HG02763 (cell line): Measurements from ENCODE around the gene CLIC5.

Source experiments
- ATAC-seq: cut with Tn5 transposase; IDR thresholded peaks from one replicate; pipeline ENCODE4 v1.9.1; 2021; ENCODE audit warnings: mild to moderate bottlenecking, moderate library complexity; ENCODE audit not compliant: unreplicated experiment

Gene CLIC5

DNA sequence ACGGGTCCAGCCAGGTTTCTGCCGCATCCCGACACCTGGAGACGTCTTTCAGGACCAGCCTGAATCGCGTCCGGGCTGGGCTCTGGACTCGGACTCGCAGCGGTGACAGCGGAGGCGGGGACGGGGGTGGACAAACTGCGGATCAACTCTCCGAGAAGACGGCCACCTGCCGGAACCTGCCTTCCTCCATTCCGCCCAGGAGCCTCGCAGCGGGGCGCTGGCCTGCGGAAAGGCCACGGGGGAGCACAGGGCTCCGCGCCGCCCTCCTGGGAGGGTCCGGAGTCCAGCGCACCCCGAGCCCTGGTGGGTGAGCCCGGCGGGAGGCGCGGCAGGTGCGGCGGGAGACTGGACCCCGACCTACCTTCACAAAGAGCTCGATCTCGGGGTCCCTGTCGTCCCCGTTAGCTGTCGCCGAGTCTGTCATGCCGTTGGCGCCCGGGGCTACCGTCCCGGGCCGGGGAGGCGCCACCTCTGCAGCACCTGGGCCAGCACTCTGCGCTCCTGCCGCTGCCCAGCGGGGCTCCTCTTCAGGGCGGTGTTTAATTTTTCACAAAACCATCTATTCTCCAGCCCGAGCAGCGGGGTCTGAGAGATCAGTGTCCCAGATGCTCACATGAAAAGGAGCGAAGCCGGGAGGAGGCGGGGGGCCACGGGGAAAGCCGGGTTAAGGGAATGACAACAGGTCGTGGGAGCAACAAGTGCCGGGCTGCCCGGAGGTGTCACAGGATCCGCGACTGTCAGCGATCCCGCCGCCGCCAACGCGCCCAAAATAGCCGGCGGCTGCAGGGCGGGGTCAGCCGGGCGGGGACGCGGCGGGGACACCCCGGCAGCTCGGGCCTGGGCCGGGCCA is at the start of gene CLIC5:
TSS of gene CLIC5 (minus strand) at position 742 of the 850 bp plus-strand sequence. CDS start at position 424, 318 bp downstream.
- ATAC-seq, result no peak

- ATAC-seq, result no peak
Observed at GRCh38 chr6:46062991-46063390, 47.3 kb upstream of the CLIC5 start.

- ATAC-seq, result no peak
Observed at GRCh38 chr6:46062312-46062711, 46.7 kb upstream of the CLIC5 start.

DNA sequence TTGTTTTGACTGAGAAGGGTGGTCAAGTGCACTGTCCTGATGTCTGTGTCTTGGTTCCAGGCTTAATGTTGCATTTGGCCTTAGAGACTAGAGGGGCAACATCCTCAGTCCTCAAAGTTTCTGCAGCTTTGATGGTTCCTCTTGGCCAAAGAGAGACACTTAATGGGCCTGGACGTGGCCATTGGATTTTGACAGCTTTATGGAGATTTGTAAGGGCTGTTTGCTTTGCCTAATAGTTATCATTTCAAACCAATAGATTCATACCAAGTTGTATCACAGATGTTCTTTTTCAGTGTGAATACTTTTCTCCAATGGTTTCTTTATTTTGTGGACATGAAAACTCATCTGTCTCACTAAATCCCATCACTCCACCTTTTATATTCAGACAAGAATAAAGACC is 45.8 kb upstream of the CLIC5 start:
- no peak for ATAC-seq

DNA sequence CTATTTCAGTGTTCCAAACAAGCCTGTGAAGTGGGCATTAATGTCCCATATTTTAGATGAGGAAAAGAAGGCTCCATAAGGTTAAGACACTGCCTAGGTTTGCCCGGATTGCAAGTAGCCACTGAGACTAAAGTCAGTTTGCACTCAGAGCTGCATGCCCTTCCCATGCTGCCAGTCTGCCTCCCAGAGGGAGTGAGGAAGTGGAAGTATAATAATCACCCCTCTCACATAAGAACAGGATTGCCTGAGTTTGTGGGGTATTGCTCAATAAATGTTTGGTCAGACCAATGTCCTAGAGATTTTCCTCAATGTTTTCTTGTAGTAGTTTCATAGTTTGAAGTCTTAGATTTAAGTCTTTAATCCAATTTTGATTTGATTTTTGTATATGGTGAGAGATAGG is 43.9 kb upstream of the CLIC5 start:
- ATAC-seq, result no peak

GRCh38 chr6:46058951-46059350 is 43.3 kb upstream of the CLIC5 start:
- no peak for ATAC-seq

GRCh38 chr6:46057792-46058191 is 42.1 kb upstream of the CLIC5 start:
- no peak for ATAC-seq

DNA sequence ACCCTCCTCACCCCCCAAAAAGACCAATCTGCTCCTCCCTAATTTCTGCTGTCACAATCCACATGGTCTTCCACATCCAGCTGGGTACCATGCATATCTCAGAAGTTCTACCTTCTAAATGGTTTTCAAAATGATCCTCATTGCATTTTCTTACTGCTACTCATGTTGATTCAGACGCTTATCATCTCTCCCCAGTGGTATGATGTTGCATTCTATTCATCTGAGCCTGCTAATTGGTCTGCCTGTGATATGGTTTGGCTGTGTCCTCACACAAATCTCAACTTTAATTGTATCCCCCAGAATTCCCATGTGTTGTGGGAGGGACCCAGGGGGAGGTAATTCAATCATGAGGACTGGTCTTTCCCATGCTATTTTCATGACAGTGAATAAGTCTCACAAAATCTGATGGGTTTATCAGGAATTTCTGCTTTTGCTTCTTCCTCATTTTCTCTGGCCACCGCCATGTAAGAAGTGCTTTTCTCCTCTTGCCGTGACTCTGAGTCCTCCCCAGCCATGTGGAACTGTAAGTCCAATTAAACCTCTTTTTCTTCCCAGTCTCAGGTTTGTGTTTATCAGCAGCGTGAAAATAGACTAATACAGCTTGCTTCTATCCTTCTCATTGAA is 41.4 kb upstream of the CLIC5 start:
- no peak for ATAC-seq

DNA sequence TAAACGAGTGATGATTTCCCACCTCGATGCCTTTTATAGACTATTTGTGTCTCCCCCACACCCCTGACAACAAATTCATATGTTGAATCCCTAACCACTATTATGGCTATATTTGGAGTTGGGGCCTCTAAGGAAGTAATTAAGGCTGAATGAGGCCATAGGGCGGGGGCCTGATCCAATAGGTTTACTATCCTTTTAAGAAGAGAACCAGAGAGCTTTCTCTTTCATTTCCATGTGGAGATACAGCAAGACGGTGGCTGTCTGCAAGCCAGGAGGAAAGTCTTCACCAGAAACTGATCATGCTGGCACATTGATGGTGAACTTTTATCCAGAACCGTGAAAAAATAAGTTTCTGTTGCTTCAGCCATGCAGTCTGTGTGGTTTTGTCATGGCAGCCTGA is 38.9 kb upstream of the CLIC5 start:
- ATAC-seq, result no peak

DNA sequence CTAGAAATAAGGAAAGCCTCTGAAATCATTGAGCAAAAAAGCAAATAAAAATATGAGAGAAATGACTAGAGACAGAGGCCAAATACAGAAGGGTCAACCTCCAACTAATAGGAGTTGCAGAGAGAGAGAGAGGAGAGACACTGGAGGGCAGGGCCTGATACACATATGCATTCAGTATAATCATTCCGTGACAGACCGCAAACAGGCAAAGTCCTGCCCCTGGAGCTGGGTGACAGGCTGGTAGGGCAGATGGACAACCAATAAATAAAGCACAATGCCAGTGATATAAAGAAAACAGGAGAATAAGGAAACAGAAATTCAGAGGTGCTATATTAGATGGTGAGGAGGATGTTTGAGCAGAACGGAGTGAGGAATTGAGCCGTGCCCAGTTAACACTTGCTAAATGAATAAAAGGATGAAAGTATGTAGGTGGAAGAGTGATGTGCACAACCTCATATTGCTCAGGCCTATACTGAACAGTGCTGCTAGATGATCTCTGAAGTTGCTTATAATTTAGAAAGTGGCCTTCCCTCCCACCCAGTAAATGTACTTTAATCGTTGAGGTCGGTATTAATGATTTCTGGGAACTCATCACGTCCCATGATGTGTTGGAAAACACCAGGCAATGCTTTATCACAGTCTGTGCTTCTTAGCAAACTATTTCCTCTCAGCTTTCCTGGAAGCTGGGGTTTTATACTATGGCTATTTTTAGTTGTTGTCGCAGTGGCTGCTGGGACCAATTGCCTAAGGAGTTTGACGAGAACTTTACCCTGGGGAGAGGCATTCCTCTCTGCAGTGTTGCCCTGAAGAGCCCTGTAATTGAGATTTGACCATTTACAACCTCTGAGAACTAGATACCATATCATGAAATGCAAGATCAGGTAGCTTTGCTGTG is 37.6 kb upstream of the CLIC5 start:
- no peak for ATAC-seq

DNA sequence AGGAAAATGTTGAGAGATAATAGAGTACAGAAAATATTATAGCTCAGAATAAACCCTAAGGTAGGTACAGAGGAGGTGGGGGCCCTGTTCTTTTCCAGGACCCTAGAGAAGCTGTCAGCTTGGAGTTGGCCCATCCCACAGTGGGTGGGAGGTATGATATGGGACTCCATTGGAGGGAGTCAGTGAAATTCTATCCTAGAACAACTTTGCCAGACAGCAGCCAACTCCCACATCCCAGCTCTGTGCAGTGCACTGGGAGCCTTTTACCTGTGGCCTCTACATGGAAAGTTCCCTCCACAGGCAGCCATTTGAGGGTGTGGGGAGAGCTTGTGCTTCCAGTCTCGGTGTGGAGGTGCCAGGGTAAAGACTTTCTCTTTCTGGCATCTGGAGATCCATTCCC is 36.8 kb upstream of the CLIC5 start:
- no peak for ATAC-seq

DNA sequence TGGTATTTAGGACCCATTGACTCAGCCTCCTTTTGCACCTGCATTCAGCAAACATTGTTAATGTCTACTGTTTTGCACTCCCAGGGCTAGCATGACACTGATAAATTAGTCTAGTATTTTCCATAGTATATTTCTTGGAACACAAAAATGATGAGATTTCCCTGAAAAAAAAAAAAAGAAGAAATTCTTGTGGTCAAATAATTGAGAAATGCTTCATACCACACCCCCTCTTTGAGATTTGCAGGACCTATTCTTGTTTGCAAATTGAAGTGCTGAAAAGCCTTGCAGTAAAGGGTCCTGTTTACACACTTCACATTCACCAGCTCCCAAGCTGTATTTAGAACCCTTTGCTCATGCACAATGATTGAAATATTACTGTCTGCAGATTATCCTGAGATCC is 36.3 kb upstream of the CLIC5 start:
- no peak for ATAC-seq

DNA sequence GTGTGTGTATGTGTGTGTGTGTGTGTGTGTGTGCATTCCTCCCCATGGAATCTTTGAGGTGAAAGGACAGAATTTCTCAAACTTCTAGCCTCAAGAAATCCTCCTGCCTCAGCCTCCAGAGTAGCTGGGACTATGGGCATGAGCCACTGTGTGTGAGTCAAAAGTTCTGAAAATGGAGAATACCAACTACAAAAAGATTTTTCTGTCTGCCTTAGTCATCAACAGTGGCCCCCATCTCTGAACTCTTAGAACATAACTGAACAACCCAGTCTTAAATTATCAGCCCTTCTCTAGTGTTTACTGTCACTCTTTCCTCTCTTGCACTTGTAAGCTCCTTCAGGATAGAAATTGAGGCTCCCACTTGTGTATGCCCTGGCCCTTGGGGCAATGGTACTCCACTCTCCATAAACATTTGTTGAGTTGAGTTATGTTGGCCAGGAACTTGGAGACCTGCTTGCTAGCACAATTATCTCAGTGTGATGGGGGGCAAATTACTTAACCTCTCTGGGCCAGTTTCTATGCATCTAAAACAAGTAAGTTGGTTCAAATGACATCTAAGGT is 35.3 kb upstream of the CLIC5 start:
- no peak for ATAC-seq

GRCh38 chr6:46048646-46049297 is 33.1 kb upstream of the CLIC5 start:
- ATAC-seq, result no peak

DNA sequence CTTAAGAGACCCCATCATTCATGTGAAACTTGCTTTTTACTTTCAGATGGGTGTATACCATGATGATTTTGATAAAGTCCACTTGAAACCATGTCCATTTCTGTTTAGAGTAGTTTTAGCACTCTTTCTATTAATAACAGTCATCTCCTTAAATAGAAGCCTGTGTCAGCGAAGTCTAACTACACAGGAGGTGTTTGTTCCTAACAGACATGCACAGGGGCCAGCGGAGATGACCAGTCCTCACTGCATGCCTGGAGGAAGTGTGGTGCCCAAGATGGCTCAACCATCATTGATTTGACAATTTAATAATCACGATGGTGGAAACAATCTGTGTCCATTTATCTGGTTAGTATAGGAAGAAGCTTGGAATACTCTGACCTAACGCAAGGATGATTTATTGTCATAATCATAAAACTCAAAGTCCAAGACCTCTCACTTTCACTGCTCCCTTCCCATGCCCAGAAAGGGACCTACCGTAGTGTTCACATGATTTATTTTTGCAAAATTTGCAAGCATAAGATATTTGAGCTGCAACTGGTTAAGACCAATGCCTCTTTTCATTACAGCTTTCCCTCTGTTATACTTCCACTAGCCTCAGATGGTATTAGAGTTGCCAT is 31.0 kb upstream of the CLIC5 start:
- no peak for ATAC-seq

DNA sequence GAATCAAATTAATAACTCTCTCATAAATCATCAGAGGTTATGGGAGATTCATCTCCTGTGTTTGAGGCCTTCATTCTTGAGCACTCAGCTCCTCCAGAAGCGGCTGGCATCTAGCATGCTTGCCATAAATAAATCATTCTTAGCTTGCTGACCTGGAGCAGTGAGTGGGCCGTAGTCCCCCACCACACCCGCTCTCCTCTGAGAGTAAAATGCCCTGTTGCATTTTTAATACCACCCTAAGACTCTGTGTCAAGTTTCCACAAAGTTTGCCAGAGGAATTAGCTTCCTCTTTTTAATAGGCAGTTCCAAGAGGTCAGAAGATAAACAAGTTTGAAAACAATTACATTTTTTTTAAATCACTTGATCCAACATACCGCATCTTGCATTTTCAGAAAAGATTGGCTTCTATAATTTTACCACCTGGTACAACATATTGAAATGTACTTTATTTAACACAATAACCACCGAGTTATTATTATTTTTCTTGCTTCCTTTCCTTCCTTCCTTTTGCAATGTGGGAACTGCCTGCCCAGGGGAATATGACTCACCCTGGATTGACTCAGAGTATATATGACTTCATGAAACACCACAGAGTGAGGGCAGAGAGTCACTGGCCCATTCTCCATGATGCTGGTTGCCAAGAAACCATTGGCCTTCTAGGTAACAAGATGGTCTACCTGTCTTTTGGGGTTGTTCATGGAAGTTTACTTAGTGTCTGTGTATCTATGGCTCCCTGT is 29.4 kb upstream of the CLIC5 start:
- ATAC-seq, result no peak

DNA sequence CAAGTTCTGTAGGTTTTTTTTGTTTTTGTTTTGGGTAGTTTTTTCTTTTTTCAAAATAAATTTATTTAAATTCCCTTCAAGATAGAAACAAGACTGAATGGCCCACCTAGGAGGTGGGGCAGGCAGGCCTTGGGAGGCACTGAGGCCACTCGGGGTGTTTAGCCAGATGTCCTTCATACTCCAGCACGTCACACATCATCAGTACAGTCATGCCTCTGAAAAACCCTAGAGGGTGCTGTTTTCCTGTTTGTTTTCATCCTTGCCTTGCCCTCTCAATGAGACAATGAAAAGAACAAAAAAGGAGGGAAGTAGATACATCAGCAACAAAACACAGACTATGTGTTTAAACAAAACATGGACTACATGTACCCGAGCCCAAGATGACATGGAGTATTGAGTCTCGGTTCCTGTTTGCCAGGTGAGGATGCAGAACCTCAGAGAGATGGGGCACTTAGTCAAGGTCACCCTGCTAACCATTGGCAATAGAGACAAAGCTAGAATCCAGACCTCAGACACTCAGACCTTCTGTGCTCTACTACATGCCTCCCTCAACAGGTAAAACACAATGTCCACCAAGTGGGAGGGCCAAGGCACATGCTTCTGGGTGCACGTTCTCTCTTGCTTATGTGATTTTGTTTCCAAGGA is 26.8 kb upstream of the CLIC5 start:
- peak; percentile 70 for ATAC-seq

DNA sequence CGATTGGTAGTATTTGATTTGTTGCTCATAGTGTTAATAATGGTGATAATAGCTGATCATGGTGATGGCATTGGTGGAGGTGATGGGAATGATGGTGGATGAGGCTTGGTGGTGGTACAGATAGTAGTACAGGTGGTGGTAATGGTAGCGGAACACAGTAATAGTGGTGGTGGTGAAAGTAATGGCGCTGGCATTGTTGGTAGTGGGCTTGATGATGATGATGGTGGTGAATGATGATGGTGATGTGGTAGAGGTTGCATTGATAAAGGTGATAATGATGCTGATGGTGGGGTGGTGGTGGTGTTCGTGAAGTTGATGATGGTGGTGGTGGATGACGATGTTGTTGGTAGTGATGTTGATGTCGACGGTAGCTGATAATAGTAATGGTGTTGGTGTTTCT is 24.6 kb upstream of the CLIC5 start:
- no peak for ATAC-seq

DNA sequence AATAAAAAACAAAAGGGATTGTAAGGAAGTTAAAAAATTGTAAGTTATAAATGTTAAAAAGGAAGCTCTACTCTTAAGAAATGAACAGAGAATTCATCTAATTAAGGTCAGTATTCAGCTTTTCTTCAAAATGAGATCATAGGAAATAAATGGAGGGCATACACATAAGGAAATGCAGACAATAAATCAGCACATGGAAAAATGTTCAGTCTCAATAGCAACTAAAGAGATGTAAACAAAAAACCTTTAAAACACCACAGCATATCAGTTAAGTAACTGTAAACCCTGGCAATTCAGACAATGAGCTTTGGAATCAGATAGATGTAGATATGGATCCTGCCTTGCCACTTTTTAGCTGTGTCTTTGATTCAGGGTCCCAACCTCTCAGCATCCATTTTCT is 24.0 kb upstream of the CLIC5 start:
- no peak for ATAC-seq
